NB4 (cell line): ENCODE results near the gene PRCD.

Experiments
- CTCF ChIP-seq: IDR thresholded peaks from one replicate; pipeline ENCODE4 v1.5.1; 2012; ENCODE audit warnings: low read depth, low read length
- MAX ChIP-seq: IDR thresholded peaks from 2 replicates; pipeline ENCODE4 v1.6.1; 2011; ENCODE audit warnings: low read depth, low read length
- MYC ChIP-seq: IDR thresholded peaks from 2 replicates; pipeline ENCODE4 v1.6.1; 2011; ENCODE audit warnings: low read depth, low read length
- POLR2A ChIP-seq: IDR thresholded peaks from 2 replicates; pipeline ENCODE4 v1.6.1; 2011; ENCODE audit warnings: mild to moderate bottlenecking; ENCODE audit not compliant: insufficient read length; ENCODE audit errors: extremely low read depth

GRCh38 chr17:76506408-76507345, 33.2 kb upstream of the PRCD start:
- TF ChIP-seq CTCF = peak; percentile 72
- peak; percentile 100 for TF ChIP-seq MYC
- TF ChIP-seq POLR2A = no peak
- peak; percentile 100 for TF ChIP-seq MAX
